HCT116 (cell line): ENCODE data around the gene ARL9. TPM values are rescaled to one million over a fixed set of nuclear protein-coding genes. Genes with fewer than 3 reads are reported as not detected.

Experiments
- ATAC-seq: fragments of 200-7000 bp; cut with Tn5 transposase; 2 replicates; pipeline ENCODE4 v1.9.1; 2020; ENCODE audit warnings: mild to moderate bottlenecking, moderate library complexity
- BruUV-seq: library from RNA; stranded (reverse); fragments of 400-500 nt; replicated peaks from 2 replicates; lab custom pipeline; 2021; lab: Mats Ljungman, UMichigan
- CTCF ChIA-PET: fragments of 300-600 bp; sonication (Branson Sonifier 250); formaldehyde crosslinking; loops from one replicate; lab custom pipeline; 2021; ENCODE audit warnings: antibody characterized with exemption; lab: Charles Lee
- POLR2A ChIA-PET: fragments of 300-600, 350-600 bp; sonication (Branson Sonifier 250); formaldehyde crosslinking; loops from one replicate; lab custom pipeline; 2021; ENCODE audit warnings: antibody characterized with exemption; lab: Charles Lee
- RAD21 ChIA-PET, 2 experiments: fragments of 300-600 bp; sonication (Branson Sonifier 250); formaldehyde crosslinking; loops; one replicate each; lab custom pipeline; 2023; ENCODE audit warnings: low total read pairs in 2 of 2; ENCODE audit not compliant: uncharacterized antibody in 2 of 2, unreplicated experiment in 2 of 2, low non-redundant PET in 1 of 2; lab: Charles Lee
- DNase-seq: peaks from one replicate; pipeline ENCODE4 v3.0.0-alpha.2; 2010; ENCODE audit warnings: low read depth, low spot score
- H2AFZ ChIP-seq: fragments of 200-600 bp; shearing (Covaris generic), sonication (generic); 2 replicates; pipeline ENCODE4 v1.6.1; 2017; ENCODE audit warnings: low read depth, mixed run types, mixed read lengths, antibody characterized with exemption, low read length; ENCODE audit not compliant: poor library complexity, severe bottlenecking
- H3K27ac ChIP-seq: 2 replicates; pipeline ENCODE4 v1.5.1; 2012; ENCODE audit warnings: low read depth, low read length
- H3K27me3 ChIP-seq: fragments of 200-600 bp; sonication (generic); 2 replicates; pipeline ENCODE4 v1.6.1; 2016; ENCODE audit warnings: mixed run types, low read length, mixed read lengths; ENCODE audit not compliant: insufficient read depth
- H3K36me3 ChIP-seq, 2 experiments: fragments of 200-500 bp in 1 of 2; fragments of 200-600 bp in 1 of 2; sonication (Bioruptor generic) in 1 of 2; sonication (generic) in 1 of 2; 2 replicates each; pipeline versions ENCODE4 v1.5.1 to v1.6.1; 2014 to 2016; ENCODE audit warnings: low read length in 2 of 2, inconsistent platforms in 1 of 2, mixed read lengths in 1 of 2, mixed run types in 1 of 2; ENCODE audit not compliant: insufficient read depth in 2 of 2, control insufficient read depth in 1 of 2
- H3K4me1 ChIP-seq, 2 experiments: fragments of 200-600 bp in 1 of 2; sonication (generic) in 1 of 2; 2 replicates each; pipeline versions ENCODE4 v1.5.1 to v1.6.1; 2012 to 2017; ENCODE audit warnings: low read length in 2 of 2, inconsistent platforms in 1 of 2, mild to moderate bottlenecking in 1 of 2, mixed read lengths in 1 of 2, mixed run types in 1 of 2, moderate library complexity in 1 of 2; ENCODE audit not compliant: insufficient read depth in 2 of 2, control insufficient read depth in 1 of 2
- H3K4me2 ChIP-seq: fragments of 200-600 bp; sonication (generic); 2 replicates; pipeline ENCODE4 v1.6.1; 2017; ENCODE audit warnings: mixed run types, low read length, mixed read lengths
- H3K4me3 ChIP-seq, 2 experiments: fragments of 200-600 bp in 1 of 2; sonication (generic) in 1 of 2; replicated peaks in 1 of 2; 2 replicates each; pipeline ENCODE4 v1.5.1; 2011 to 2016; ENCODE audit warnings: low read length in 2 of 2, control low read depth in 1 of 2, low read depth in 1 of 2, mild to moderate bottlenecking in 1 of 2, mixed read lengths in 1 of 2, mixed run types in 1 of 2
- H3K79me2 ChIP-seq: fragments of 200-600 bp; sonication (generic); 2 replicates; pipeline ENCODE4 v1.6.1; 2017; ENCODE audit warnings: mild to moderate bottlenecking, mixed run types, low read length, moderate library complexity, mixed read lengths; ENCODE audit not compliant: insufficient read depth
- H3K9ac ChIP-seq: fragments of 200-600 bp; sonication (generic); 2 replicates; pipeline ENCODE4 v1.6.1; 2016; ENCODE audit warnings: low read length, mixed read lengths
- H3K9me2 ChIP-seq: fragments of 200-600 bp; sonication (generic), shearing (Covaris generic); 2 replicates; pipeline ENCODE4 v1.6.1; 2017; ENCODE audit warnings: mixed run types, mild to moderate bottlenecking, moderate library complexity; ENCODE audit not compliant: insufficient read depth
- H3K9me3 ChIP-seq, 2 experiments: fragments of 200-500 bp in 1 of 2; fragments of 200-600 bp in 1 of 2; sonication (Bioruptor generic) in 1 of 2; sonication (generic) in 1 of 2; 2 replicates each; pipeline ENCODE4 v1.6.1; 2014 to 2017; ENCODE audit warnings: low read length in 2 of 2, mixed read lengths in 2 of 2, inconsistent platforms in 1 of 2, low read depth in 1 of 2, mild to moderate bottlenecking in 1 of 2, mixed run types in 1 of 2, moderate library complexity in 1 of 2; ENCODE audit not compliant: control insufficient read depth in 1 of 2, insufficient read depth in 1 of 2
- H4K20me1 ChIP-seq: fragments of 200-600 bp; sonication (generic), shearing (Covaris generic); 2 replicates; pipeline ENCODE4 v1.6.1; 2017; ENCODE audit warnings: mixed run types, mild to moderate bottlenecking, moderate library complexity; ENCODE audit not compliant: insufficient read depth
- ATF3 ChIP-seq: IDR thresholded peaks from 2 replicates; pipeline ENCODE4 v1.6.1; 2012
- CBX3 ChIP-seq: IDR thresholded peaks from 2 replicates; pipeline ENCODE4 v1.6.1; 2012; ENCODE audit warnings: low read depth
- CEBPB ChIP-seq: IDR thresholded peaks from 2 replicates; pipeline ENCODE4 v1.6.1; 2012; ENCODE audit warnings: low read depth
- EGR1 ChIP-seq: IDR thresholded peaks from 2 replicates; pipeline ENCODE4 v1.6.1; 2012; ENCODE audit warnings: low read depth
- EZH2 ChIP-seq: fragments of 200-600 bp; sonication (generic); IDR thresholded peaks from 2 replicates; pipeline ENCODE4 v1.6.1; 2017; ENCODE audit warnings: antibody characterized with exemption, mixed run types
- EZH2phosphoT487 ChIP-seq: fragments of 200-600 bp; IDR thresholded peaks from 2 replicates; pipeline ENCODE4 v1.6.1; 2018; ENCODE audit warnings: antibody characterized with exemption, borderline replicate concordance
- MAX ChIP-seq: IDR thresholded peaks from 2 replicates; pipeline ENCODE4 v1.6.1; 2012
- POLR2A ChIP-seq: IDR thresholded peaks from 2 replicates; pipeline ENCODE4 v1.7.0; 2011; ENCODE audit warnings: borderline replicate concordance; ENCODE audit not compliant: insufficient read depth, insufficient read length; ENCODE audit errors: extremely low read depth
- POLR2AphosphoS5 ChIP-seq: IDR thresholded peaks from 2 replicates; pipeline ENCODE4 v1.6.1; 2011; ENCODE audit warnings: mild to moderate bottlenecking, low read depth, low read length, moderate library complexity
- RAD21 ChIP-seq: IDR thresholded peaks from 2 replicates; pipeline ENCODE4 v1.6.1; 2012; ENCODE audit warnings: low read depth, mild to moderate bottlenecking
- SIN3A ChIP-seq: IDR thresholded peaks from 2 replicates; pipeline ENCODE4 v1.6.1; 2012; ENCODE audit warnings: low read depth
- SP1 ChIP-seq: IDR thresholded peaks from 2 replicates; pipeline ENCODE4 v1.6.1; 2012; ENCODE audit warnings: low read depth
- TCF7L2 ChIP-seq: IDR thresholded peaks from 2 replicates; pipeline ENCODE4 v1.7.0; 2011; ENCODE audit warnings: borderline replicate concordance, inconsistent platforms; ENCODE audit not compliant: insufficient read depth, insufficient read length; ENCODE audit errors: extremely low read depth
- YY1 ChIP-seq: IDR thresholded peaks from 2 replicates; pipeline ENCODE4 v1.6.1; 2011; ENCODE audit warnings: low read length, low read depth, moderate library complexity, mild to moderate bottlenecking; ENCODE audit not compliant: insufficient replicate concordance; ENCODE audit errors: extremely low read depth
- ZBTB33 ChIP-seq: IDR thresholded peaks from 2 replicates; pipeline ENCODE4 v1.6.1; 2011; ENCODE audit warnings: mild to moderate bottlenecking, low read length, moderate library complexity; ENCODE audit not compliant: insufficient replicate concordance; ENCODE audit errors: extremely low read depth
- ZNF274 ChIP-seq: fragments of 200-500 bp; sonication (Bioruptor generic); IDR thresholded peaks from 2 replicates; pipeline ENCODE4 v1.6.1; 2014; ENCODE audit warnings: mild to moderate bottlenecking, low read depth, low read length, inconsistent platforms
- intact Hi-C: fragments of 100-400 bp; cut with micrococcal nuclease; formaldehyde crosslinking; loops from 2 replicates; pipeline ENCODE4 v1.10.0; 2022
- total RNA-seq: library from RNA; stranded (reverse); gene quantifications from one replicate; pipeline ENCODE4 v1.2.1, GENCODE V29; 2021; ENCODE audit not compliant: unreplicated experiment

The ARL9 gene
- total RNA-seq, 1 experiment from 2014 or later, result not detected

- BruUV-seq, result no TSS peak
- no peak for ATAC-seq
- no peaks in the 10 kb centered on the region for H3K79me2 ChIP-seq
Measured at GRCh38 chr4:56537147-56537546, 31.6 kb downstream of the ARL9 start.

More at GRCh38 chr4:56537147-56537546, 31.6 kb downstream of the ARL9 start:
- Histone ChIP-seq H3K4me1 (no peaks in the 10 kb centered on the region), H2AFZ (no peak overlapping the region), H3K27ac (no peak overlapping the region), H3K36me3 (no peaks in the 10 kb centered on the region), H3K9me2 (no peaks in the 10 kb centered on the region), H4K20me1 (no peaks in the 10 kb centered on the region), H3K9me3 (no peaks in the 10 kb centered on the region), H3K4me3 (no peak overlapping the region), H3K9ac (no peak overlapping the region), H3K27me3 (no peaks in the 10 kb centered on the region)
- intact Hi-C loops, result no loop called here
- DNase-seq, result no peak
- ChIA-PET POLR2A (no interaction called here), RAD21 (no interaction called here)
- TF ChIP-seq ATF3 (no peak), POLR2A (no peak), CBX3 (no peak), ZBTB33 (no peak), EZH2 (no peak), SIN3A (no peak), SP1 (no peak), EZH2phosphoT487 (no peak), CEBPB (no peak), EGR1 (no peak), MAX (no peak), POLR2AphosphoS5 (no peak), ZNF274 (no peak), RAD21 (no peak), TCF7L2 (no peak), YY1 (no peak)
- TF ChIP-seq, all 23 proteins: peak for 0
- no peak overlapping the region for H3K4me2 ChIP-seq
- CTCF ChIA-PET, result no interaction called here
